WTC11 (cell line): ENCODE results near the gene COL16A1. TPM values are rescaled to one million over a fixed set of nuclear protein-coding genes. Genes with fewer than 3 reads are reported as not detected.

Experiments used
- ATAC-seq: fragments of 200-7000 bp; cut with Tn5 transposase; 2 replicates; pipeline ENCODE4 v1.10.0; 2021; ENCODE audit warnings: mild to moderate bottlenecking, moderate library complexity
- CTCF ChIA-PET: fragments of 300-600 bp; sonication (Branson Sonifier 250); formaldehyde crosslinking; loops from one replicate; lab custom pipeline; 2021; ENCODE audit warnings: antibody characterized with exemption; lab: Charles Lee
- POLR2A ChIA-PET: fragments of 350-600 bp; sonication (Branson Sonifier 250); formaldehyde crosslinking; loops from one replicate; lab custom pipeline; 2021; ENCODE audit warnings: antibody characterized with exemption; lab: Charles Lee
- DNase-seq: peaks from one replicate; pipeline ENCODE4 v3.0.0; 2021; ENCODE audit warnings: low spot score
- H3K27ac Mint-ChIP-seq: 2 replicates; pipeline ENCODE4 v1.8.0; 2021; ENCODE audit warnings: mixed read lengths
- H3K27me3 Mint-ChIP-seq: 2 replicates; pipeline ENCODE4 v1.8.0; 2021; ENCODE audit warnings: low read depth, mild to moderate bottlenecking, moderate library complexity, mixed read lengths
- H3K36me3 Mint-ChIP-seq: 2 replicates; pipeline ENCODE4 v1.8.0; 2021; ENCODE audit warnings: mixed read lengths
- H3K4me1 Mint-ChIP-seq: 2 replicates; pipeline ENCODE4 v1.8.0; 2022; ENCODE audit warnings: mixed read lengths
- H3K4me3 Mint-ChIP-seq: 2 replicates; pipeline ENCODE4 v1.8.0; 2021; ENCODE audit warnings: mild to moderate bottlenecking, moderate library complexity, mixed read lengths
- H3K9me3 Mint-ChIP-seq: 2 replicates; pipeline ENCODE4 v1.8.0; 2021; ENCODE audit warnings: mixed read lengths
- ATF2 ChIP-seq: sonication (generic); formaldehyde crosslinking; IDR thresholded peaks from 2 replicates; pipeline ENCODE4 v1.8.1; 2022; ENCODE audit warnings: low read depth, missing genetic modification reagents, borderline replicate concordance
- CREB1 ChIP-seq: sonication (generic); formaldehyde crosslinking; IDR thresholded peaks from 2 replicates; pipeline ENCODE4 v1.8.0; 2023; ENCODE audit warnings: mild to moderate bottlenecking, missing genetic modification reagents
- ELF4 ChIP-seq: sonication (generic); formaldehyde crosslinking; IDR thresholded peaks from 2 replicates; pipeline ENCODE4 v1.8.1; 2022; ENCODE audit warnings: low read depth, mild to moderate bottlenecking, moderate library complexity, missing genetic modification reagents
- MYBL2 ChIP-seq: sonication (generic); formaldehyde crosslinking; IDR thresholded peaks from 2 replicates; pipeline ENCODE4 v1.8.1; 2023; ENCODE audit warnings: mild to moderate bottlenecking, moderate library complexity, missing genetic modification reagents
- PREB ChIP-seq: sonication (generic); formaldehyde crosslinking; IDR thresholded peaks from 2 replicates; pipeline ENCODE4 v1.8.1; 2022; ENCODE audit warnings: mild to moderate bottlenecking, missing genetic modification reagents, moderate library complexity, borderline replicate concordance
- TEAD4 ChIP-seq: sonication (generic); formaldehyde crosslinking; IDR thresholded peaks from 2 replicates; pipeline ENCODE4 v1.8.0; 2022; ENCODE audit warnings: mild to moderate bottlenecking, missing genetic modification reagents
- ZNF263 ChIP-seq: sonication (generic); formaldehyde crosslinking; IDR thresholded peaks from 2 replicates; pipeline ENCODE4 v1.8.1; 2022; ENCODE audit warnings: low read depth, mild to moderate bottlenecking, moderate library complexity, missing genetic modification reagents
- ZNF416 ChIP-seq: fragments of 250-450 bp; sonication (Bioruptor Pico); IDR thresholded peaks from 2 replicates; pipeline ENCODE4 v1.9.0; 2021; ENCODE audit warnings: mild to moderate bottlenecking, inconsistent platforms
- ZNF532 ChIP-seq: fragments of 250-450 bp; sonication (Bioruptor Pico); IDR thresholded peaks from 2 replicates; pipeline ENCODE4 v1.9.0; 2021; ENCODE audit warnings: mild to moderate bottlenecking, borderline replicate concordance
- total RNA-seq: library from RNA; stranded (reverse); gene quantifications from 3 replicates; pipeline ENCODE4 v1.2.3, GENCODE V29; 2021
- TF ChIP-seq, protein P1 (sequence below): sonication (generic); formaldehyde crosslinking; IDR thresholded peaks from 2 replicates; pipeline ENCODE4 v1.8.0; 2023; ENCODE audit warnings: mild to moderate bottlenecking, missing genetic modification reagents
- TF ChIP-seq, protein P2 (sequence below): sonication (generic); formaldehyde crosslinking; IDR thresholded peaks from 2 replicates; pipeline ENCODE4 v1.8.1; 2023; ENCODE audit warnings: mild to moderate bottlenecking, moderate library complexity, missing genetic modification reagents
- TF ChIP-seq, protein P3 (sequence below): fragments of 250-450 bp; sonication (Bioruptor Pico); IDR thresholded peaks from 2 replicates; pipeline ENCODE4 v1.9.0; 2021; ENCODE audit warnings: mild to moderate bottlenecking

Gene COL16A1
- total RNA-seq, 1 experiment from 2014 or later, result 8.8 TPM

- TF ChIP-seq ATF2 (CRISPR knock-in tag), result no peak
- TF ChIP-seq ELF4 (CRISPR knock-in tag), result no peak
- no peak for TF ChIP-seq MYBL2 (CRISPR knock-in tag)
- no peak for TF ChIP-seq TEAD4 (CRISPR knock-in tag)
- TF ChIP-seq, protein P1, sequence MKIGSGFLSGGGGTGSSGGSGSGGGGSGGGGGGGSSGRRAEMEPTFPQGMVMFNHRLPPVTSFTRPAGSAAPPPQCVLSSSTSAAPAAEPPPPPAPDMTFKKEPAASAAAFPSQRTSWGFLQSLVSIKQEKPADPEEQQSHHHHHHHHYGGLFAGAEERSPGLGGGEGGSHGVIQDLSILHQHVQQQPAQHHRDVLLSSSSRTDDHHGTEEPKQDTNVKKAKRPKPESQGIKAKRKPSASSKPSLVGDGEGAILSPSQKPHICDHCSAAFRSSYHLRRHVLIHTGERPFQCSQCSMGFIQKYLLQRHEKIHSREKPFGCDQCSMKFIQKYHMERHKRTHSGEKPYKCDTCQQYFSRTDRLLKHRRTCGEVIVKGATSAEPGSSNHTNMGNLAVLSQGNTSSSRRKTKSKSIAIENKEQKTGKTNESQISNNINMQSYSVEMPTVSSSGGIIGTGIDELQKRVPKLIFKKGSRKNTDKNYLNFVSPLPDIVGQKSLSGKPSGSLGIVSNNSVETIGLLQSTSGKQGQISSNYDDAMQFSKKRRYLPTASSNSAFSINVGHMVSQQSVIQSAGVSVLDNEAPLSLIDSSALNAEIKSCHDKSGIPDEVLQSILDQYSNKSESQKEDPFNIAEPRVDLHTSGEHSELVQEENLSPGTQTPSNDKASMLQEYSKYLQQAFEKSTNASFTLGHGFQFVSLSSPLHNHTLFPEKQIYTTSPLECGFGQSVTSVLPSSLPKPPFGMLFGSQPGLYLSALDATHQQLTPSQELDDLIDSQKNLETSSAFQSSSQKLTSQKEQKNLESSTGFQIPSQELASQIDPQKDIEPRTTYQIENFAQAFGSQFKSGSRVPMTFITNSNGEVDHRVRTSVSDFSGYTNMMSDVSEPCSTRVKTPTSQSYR (CRISPR knock-in tag), result no peak
- TF ChIP-seq PREB (CRISPR knock-in tag), result no peak
- TF ChIP-seq CREB1 (CRISPR knock-in tag), result no peak
- TF ChIP-seq ZNF532 (CRISPR knock-in tag), result no peak
- TF ChIP-seq, protein P2, sequence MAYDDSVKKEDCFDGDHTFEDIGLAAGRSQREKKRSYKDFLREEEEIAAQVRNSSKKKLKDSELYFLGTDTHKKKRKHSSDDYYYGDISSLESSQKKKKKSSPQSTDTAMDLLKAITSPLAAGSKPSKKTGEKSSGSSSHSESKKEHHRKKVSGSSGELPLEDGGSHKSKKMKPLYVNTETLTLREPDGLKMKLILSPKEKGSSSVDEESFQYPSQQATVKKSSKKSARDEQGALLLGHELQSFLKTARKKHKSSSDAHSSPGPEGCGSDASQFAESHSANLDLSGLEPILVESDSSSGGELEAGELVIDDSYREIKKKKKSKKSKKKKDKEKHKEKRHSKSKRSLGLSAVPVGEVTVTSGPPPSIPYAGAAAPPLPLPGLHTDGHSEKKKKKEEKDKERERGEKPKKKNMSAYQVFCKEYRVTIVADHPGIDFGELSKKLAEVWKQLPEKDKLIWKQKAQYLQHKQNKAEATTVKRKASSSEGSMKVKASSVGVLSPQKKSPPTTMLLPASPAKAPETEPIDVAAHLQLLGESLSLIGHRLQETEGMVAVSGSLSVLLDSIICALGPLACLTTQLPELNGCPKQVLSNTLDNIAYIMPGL (CRISPR knock-in tag), result no peak
Measured at GRCh38 chr1:31742462-31743212, 38.8 kb upstream of the COL16A1 start (continued).

DNA sequence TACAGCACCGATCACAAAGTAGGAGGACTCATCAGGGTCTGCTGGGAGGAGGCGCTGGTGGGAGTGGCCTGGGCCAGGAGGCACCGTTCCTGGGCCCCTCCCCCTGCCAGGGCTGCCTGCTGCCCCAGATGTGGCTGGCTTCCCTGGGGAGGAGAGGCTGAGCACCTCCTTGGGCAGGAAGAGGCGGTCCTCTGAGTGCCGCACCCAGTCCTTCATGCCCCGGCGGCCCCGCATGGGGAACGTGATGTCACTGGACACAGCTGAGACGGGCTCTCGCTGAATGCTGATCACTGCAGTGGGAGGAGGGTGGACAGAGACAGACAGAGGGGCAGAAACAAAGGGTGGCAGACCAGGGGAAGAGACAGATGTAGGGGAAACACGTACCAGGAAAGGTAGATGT, 35.5 kb upstream of the COL16A1 start:
- no peaks in the 10 kb centered on the region for H3K27me3 Mint-ChIP-seq
- no peaks in the 10 kb centered on the region for H3K9me3 Mint-ChIP-seq
- H3K4me3 Mint-ChIP-seq, result no peak overlapping the region
- POLR2A ChIA-PET, result no interaction called here
- CTCF ChIA-PET, result interaction anchor here (0.8 kb wide), 1 partner anchor 53 kb away, joined by 3 read pairs; no protein-coding TSS in a partner anchor
- peak; percentile 62 for DNase-seq
- peak; percentile 82 for ATAC-seq
- H3K27ac Mint-ChIP-seq, result peak overlapping the region; percentile 5
- H3K36me3 Mint-ChIP-seq, result no peaks in the 10 kb centered on the region
- TF ChIP-seq, protein P3, sequence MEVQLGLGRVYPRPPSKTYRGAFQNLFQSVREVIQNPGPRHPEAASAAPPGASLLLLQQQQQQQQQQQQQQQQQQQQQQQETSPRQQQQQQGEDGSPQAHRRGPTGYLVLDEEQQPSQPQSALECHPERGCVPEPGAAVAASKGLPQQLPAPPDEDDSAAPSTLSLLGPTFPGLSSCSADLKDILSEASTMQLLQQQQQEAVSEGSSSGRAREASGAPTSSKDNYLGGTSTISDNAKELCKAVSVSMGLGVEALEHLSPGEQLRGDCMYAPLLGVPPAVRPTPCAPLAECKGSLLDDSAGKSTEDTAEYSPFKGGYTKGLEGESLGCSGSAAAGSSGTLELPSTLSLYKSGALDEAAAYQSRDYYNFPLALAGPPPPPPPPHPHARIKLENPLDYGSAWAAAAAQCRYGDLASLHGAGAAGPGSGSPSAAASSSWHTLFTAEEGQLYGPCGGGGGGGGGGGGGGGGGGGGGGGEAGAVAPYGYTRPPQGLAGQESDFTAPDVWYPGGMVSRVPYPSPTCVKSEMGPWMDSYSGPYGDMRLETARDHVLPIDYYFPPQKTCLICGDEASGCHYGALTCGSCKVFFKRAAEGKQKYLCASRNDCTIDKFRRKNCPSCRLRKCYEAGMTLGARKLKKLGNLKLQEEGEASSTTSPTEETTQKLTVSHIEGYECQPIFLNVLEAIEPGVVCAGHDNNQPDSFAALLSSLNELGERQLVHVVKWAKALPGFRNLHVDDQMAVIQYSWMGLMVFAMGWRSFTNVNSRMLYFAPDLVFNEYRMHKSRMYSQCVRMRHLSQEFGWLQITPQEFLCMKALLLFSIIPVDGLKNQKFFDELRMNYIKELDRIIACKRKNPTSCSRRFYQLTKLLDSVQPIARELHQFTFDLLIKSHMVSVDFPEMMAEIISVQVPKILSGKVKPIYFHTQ (CRISPR knock-in tag), result no peak
- TF ChIP-seq ZNF263 (CRISPR knock-in tag), result peak; percentile 82; the same call in 1 of the 2 replicates
- TF ChIP-seq ZNF416 (CRISPR knock-in tag), result no peak
- peaks cover 12% of the 10 kb centered on the region for H3K4me1 Mint-ChIP-seq
